ENCODE measurements around the gene CP. TPM values are rescaled to one million over a fixed set of nuclear protein-coding genes. Genes with fewer than 3 reads are reported as not detected.

Gene CP
- total and polyA plus RNA-seq, 2 of the 13 experiments (the other 11 are each of a cell fraction or from before 2014, with no cell fraction given), result 42.6 to 789 TPM

GRCh38 chr3:149224736-149225594 lies 3.3 kb upstream of the CP start (continued):
- TF ChIP-seq TFAP4 (IDR thresholded peaks at IDR 0.05; ENCODE audit: borderline replicate concordance, low read depth) (peak; percentile 57; the same call in 1 of the 2 replicates), TEAD2 (CRISPR knock-in tag; IDR thresholded peaks at IDR 0.05) (no peak), ZNF607 (CRISPR knock-in tag; IDR thresholded peaks at IDR 0.05; ENCODE audit: borderline replicate concordance) (no peak), DR1 (CRISPR knock-in tag; IDR thresholded peaks at IDR 0.05) (no peak), SALL1 (CRISPR knock-in tag; IDR thresholded peaks at IDR 0.05) (peak; percentile 97), ZNF790 (CRISPR knock-in tag; IDR thresholded peaks at IDR 0.05; ENCODE audit: borderline replicate concordance) (peak; percentile 47; the same call in 1 of the 2 replicates), HIC2 (CRISPR knock-in tag; IDR thresholded peaks at IDR 0.05; ENCODE audit: low read depth) (peak; percentile 47; the same call in 1 of the 2 replicates), ATF2 (CRISPR knock-in tag; IDR thresholded peaks at IDR 0.05) (peak; percentile 88), ZNF18 (CRISPR knock-in tag; IDR thresholded peaks at IDR 0.05; ENCODE audit: insufficient replicate concordance) (peak; percentile 88), GTF3A (CRISPR knock-in tag; conservative IDR thresholded peaks at IDR 0.05) (no peak), SRSF1 (optimal IDR thresholded peaks at IDR 0.05; ENCODE audit: low read depth, low read length) (no peak), TRIM24 (CRISPR knock-in tag; IDR thresholded peaks at IDR 0.05) (0 out of 2 replicates have a peak, but pooled peaks have one; percentile 49), ZNF737 (CRISPR knock-in tag; IDR thresholded peaks at IDR 0.05; ENCODE audit: borderline replicate concordance) (no peak), ZNF234 (CRISPR knock-in tag; conservative IDR thresholded peaks at IDR 0.05) (no peak), SP140L (CRISPR knock-in tag; IDR thresholded peaks at IDR 0.05; ENCODE audit: borderline replicate concordance) (peak; percentile 95; the same call in 1 of the 2 replicates), ZNF468 (CRISPR knock-in tag; IDR thresholded peaks at IDR 0.05) (no peak), ZZZ3 (CRISPR knock-in tag; IDR thresholded peaks at IDR 0.05; ENCODE audit: borderline replicate concordance) (no peak), ZNF17 (CRISPR knock-in tag; IDR thresholded peaks at IDR 0.05) (no peak), HCFC1 (IDR thresholded peaks at IDR 0.05; ENCODE audit: low read depth, low read length) (no peak), TFE3 (CRISPR knock-in tag; IDR thresholded peaks at IDR 0.05) (peak; percentile 86; the same call in 1 of the 2 replicates), DPF2 (CRISPR knock-in tag; IDR thresholded peaks at IDR 0.05; ENCODE audit: borderline replicate concordance, low read depth) (peak; percentile 59; the same call in 1 of the 2 replicates)

All from HepG2 (cell line).